GM12872 (cell line): ENCODE data around the gene OR14I1.

Experiments used
- TF ChIP-seq, protein P1 (sequence below): IDR thresholded peaks from 3 replicates; pipeline ENCODE4 v1.5.1; 2011; ENCODE audit warnings: low read depth, mild to moderate bottlenecking, low read length, moderate library complexity; ENCODE audit not compliant: insufficient read depth

The OR14I1 gene

DNA sequence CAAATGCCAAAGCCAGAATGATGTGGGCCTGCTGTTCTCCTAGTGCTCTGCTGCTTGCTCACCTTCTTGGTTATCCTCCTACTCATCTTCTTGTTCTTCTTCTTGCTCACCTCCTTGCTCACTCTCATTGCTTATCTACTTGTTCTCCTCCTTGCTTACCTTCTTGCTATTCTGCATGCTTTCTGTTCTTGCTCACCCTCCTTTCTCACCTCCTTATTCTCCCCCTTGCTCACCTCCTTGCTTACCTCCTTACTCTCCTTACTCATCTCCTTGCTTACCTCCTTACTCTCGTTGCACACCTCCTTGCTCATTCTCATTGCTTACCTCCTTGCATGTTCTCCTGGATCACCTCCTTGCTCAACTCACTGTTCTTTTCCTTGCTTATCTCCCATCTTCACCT lies at the start of gene OR14I1:
Gene OR14I1 (minus strand): TSS at position 53 of the 400 bp plus-strand sequence.
- TF ChIP-seq, protein P1, sequence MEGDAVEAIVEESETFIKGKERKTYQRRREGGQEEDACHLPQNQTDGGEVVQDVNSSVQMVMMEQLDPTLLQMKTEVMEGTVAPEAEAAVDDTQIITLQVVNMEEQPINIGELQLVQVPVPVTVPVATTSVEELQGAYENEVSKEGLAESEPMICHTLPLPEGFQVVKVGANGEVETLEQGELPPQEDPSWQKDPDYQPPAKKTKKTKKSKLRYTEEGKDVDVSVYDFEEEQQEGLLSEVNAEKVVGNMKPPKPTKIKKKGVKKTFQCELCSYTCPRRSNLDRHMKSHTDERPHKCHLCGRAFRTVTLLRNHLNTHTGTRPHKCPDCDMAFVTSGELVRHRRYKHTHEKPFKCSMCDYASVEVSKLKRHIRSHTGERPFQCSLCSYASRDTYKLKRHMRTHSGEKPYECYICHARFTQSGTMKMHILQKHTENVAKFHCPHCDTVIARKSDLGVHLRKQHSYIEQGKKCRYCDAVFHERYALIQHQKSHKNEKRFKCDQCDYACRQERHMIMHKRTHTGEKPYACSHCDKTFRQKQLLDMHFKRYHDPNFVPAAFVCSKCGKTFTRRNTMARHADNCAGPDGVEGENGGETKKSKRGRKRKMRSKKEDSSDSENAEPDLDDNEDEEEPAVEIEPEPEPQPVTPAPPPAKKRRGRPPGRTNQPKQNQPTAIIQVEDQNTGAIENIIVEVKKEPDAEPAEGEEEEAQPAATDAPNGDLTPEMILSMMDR = no peak

DNA sequence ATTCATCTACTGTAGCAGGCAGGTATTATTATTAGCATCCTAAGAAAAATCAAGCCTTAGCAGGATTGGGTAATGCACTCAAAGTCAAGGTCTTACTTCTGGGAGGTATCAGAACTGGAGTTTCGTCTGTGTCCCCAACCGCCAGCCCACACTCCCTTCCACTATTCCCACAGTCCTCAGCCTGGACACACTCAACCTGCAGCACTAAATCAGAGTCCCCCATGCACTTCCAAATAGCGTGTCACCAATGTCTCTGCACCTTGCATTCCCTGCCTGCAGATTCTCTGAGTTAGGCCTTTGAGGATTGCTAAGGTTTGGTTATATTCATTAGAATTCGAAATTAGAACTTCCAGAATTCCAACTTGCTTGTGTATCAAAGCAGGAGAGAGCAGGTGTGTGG lies 49.1 kb upstream of the OR14I1 start:
- TF ChIP-seq, protein P1 = no peak

DNA sequence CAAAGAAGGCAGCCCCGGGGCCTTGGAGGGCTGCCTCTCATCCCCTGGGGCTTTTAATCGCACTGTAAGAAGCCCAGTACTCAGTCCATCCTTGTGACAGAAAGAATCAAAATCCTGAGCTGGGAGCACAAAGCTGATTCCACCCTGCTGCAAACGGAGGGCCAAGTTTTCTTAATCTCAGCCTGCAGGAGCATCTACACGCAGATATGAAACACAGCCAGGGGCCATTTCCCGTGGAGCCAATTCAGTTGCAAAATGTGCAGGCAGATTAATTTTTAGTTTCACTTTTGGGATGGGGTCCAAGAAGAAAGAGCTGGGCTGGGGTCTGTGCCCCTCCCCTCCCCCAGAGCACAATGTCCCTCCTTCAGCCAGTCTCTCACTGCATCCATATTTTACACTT lies 48.6 kb upstream of the OR14I1 start:
- TF ChIP-seq, protein P1 = no peak

DNA sequence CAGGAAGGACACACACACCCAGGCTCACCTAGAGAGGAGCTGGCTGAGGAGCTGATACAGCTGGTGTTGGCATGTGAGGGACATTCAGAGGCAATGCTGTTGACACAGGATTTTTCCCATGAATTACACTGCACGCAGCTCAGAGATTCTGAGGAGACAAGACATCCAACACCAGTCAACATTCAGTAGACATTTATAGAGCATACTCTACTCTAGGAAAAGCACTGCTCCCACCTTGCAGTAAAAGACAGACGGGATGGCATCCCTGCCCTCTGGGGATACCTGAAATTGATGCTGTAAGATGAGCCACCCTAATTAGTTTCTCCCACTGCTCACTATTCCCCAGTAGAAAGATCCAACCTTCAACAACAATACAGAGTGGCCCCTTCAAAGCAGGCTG lies 47.9 kb upstream of the OR14I1 start:
- TF ChIP-seq, protein P1 = no peak

DNA sequence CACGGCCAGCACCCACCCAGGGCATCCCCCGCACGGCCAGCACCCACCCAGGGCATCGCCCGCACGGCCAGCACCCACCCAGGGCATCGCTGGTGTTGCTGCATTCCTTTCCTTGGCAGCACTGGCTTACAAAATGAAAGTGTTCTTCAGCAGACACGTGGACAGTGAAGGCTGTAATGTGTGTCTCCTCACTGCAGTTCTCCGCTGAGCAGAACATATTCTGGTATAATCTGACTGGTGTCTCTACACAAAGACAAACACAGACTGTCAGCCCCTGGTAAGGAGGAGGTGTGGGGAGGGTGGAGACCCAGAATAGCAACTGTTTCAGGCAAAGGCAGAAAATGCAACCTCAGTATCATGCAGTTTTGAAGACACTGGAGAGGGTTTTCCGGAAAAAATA lies 45.6 kb upstream of the OR14I1 start:
- TF ChIP-seq, protein P1 = no peak

DNA sequence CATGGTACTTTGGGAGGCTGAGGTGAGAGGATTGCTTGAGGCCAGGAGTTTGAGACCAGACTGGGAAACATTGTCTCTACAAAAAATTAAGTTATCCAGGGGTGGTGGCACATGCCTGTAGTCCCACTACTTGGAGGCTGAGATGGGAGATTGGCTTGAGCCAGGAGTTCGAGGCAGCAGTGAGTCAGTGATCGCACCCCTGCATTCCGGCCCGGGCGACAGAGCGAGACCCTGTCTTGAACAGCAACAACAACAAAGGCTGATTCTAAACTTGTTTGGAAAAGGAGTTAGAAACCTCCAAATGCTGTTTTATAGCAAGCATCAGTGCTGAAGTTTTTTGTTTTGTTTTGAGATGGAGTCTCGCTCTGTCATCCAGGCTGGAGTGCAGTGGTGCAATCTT lies 38.3 kb upstream of the OR14I1 start:
- TF ChIP-seq, protein P1 = no peak

DNA sequence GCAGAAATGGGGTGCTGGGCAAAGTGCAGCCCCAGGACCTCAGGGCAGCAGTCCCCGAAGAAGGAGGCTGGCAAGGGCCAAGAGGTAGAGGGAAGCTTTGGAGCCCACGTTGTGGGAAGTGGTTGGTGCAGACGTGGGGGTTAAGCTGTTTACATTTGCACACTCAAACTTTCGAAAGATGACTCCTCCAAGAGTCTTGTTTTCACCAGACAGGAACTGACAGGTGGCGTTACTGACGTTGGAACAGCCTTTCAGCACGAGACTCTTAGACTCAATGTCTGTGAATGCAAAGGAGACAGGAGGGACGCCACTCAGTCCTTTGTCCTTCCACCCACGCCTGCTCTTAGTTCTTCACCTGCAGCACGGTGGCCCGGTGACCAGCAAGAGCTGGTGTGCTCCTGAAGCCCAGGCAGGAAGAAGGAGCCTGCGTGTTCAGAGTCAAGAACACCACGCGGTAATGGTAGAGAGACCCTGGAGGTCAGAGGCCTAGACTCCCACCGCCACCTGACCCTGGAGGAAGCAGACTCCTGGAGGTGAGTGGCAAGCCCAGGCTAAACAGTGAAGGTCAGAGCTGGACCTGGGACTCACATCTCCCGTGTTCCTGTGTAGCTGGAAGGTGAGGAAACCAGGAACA lies 37.1 kb upstream of the OR14I1 start:
- TF ChIP-seq, protein P1 = no peak

DNA sequence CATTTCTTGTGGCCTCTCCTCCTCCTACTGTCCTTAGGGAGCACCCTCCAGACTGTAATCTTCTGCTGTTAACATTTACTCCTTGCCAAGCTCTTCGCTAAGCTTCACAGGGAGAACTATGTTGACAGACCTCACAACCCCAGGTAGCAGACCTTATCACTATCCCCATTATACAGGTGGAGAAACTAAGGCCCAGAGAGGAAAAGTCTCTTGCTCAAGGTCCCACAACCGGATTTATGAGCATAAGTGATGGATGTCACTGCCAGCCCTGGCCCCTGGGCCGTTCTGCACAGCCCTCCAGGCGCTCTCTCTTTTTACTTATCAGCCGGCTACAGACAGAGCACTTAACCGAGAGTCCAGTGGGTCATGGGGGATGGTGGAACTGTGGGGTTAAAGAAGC lies 34.9 kb upstream of the OR14I1 start:
- TF ChIP-seq, protein P1 = no peak
